Liver (tissue), 9 donors: Measurements from ENCODE around the gene PYCR2. TPM values are rescaled to one million over a fixed set of nuclear protein-coding genes. Genes with fewer than 3 reads are reported as not detected.
A peak's percentile ranks its signal among the peaks of the same experiment; 100 is the strongest.

ENCODE experiments used
- DNase-seq: peaks from one replicate; pipeline ENCODE4 v3.0.0-alpha.2; 2017; ENCODE audit warnings: low spot score
- H3K27ac ChIP-seq, 2 donors: one replicate each; pipeline ENCODE4 v1.7.0; 2013; ENCODE audit warnings: inconsistent platforms in 2 of 2, low read length in 2 of 2, control low read depth in 1 of 2, low read depth in 1 of 2, mild to moderate bottlenecking in 1 of 2
- H3K27me3 ChIP-seq, 4 donors: one replicate each; pipeline versions ENCODE4 v1.6.1 to v1.7.0; 2013; ENCODE audit warnings: low read length in 3 of 4, inconsistent platforms in 1 of 4, mild to moderate bottlenecking in 1 of 4, moderate library complexity in 1 of 4; ENCODE audit not compliant: control insufficient read depth in 4 of 4, insufficient read depth in 4 of 4
- H3K36me3 ChIP-seq, 4 donors: one replicate each; pipeline versions ENCODE4 v1.6.1 to v1.7.0; 2013; ENCODE audit warnings: low read length in 3 of 4, mild to moderate bottlenecking in 3 of 4, low read depth in 1 of 4, moderate library complexity in 1 of 4; ENCODE audit not compliant: control insufficient read depth in 4 of 4, insufficient read depth in 3 of 4
- H3K4me1 ChIP-seq, 4 donors: one replicate each; pipeline versions ENCODE4 v1.6.1 to v1.7.0; 2013; ENCODE audit warnings: low read length in 3 of 4, mild to moderate bottlenecking in 3 of 4, moderate library complexity in 1 of 4; ENCODE audit not compliant: control insufficient read depth in 4 of 4, insufficient read depth in 4 of 4
- H3K4me3 ChIP-seq, 3 donors: one replicate each; pipeline versions ENCODE4 v1.6.1 to v1.7.0; 2013; ENCODE audit warnings: low read length in 3 of 3, control low read depth in 1 of 3, low read depth in 1 of 3, mild to moderate bottlenecking in 1 of 3
- H3K9ac ChIP-seq, 2 donors: one replicate each; pipeline ENCODE4 v1.7.0; 2013; ENCODE audit warnings: low read length in 2 of 2, mild to moderate bottlenecking in 2 of 2, moderate library complexity in 2 of 2, control low read depth in 1 of 2, low read depth in 1 of 2
- H3K9me3 ChIP-seq, 4 donors: one replicate each; pipeline versions ENCODE4 v1.6.1 to v1.7.0; 2013; ENCODE audit warnings: low read length in 3 of 4; ENCODE audit not compliant: control insufficient read depth in 4 of 4
- CTCF ChIP-seq: fragments of 150-350 bp; IDR thresholded peaks from 2 replicates; pipeline ENCODE4 v1.5.1; 2017; ENCODE audit warnings: improper control_type of control experiment, low read depth, low read length; ENCODE audit not compliant: missing input control
- EGR1 ChIP-seq, 2 donors: IDR thresholded peaks; 2 replicates each; pipeline ENCODE4 v1.6.1; 2016 to 2018; ENCODE audit warnings: antibody characterized with exemption in 2 of 2, low read depth in 2 of 2
- FOXA2 ChIP-seq: IDR thresholded peaks from 2 replicates; pipeline ENCODE4 v1.6.1; 2016; ENCODE audit warnings: antibody characterized with exemption
- GABPA ChIP-seq, 2 donors: IDR thresholded peaks in 1 of 2; conservative IDR thresholded peaks in 1 of 2; 2 replicates each; pipeline ENCODE4 v1.6.1; 2016; ENCODE audit warnings: antibody characterized with exemption in 2 of 2, mild to moderate bottlenecking in 1 of 2, moderate library complexity in 1 of 2
- HNF4A ChIP-seq, 2 donors: conservative IDR thresholded peaks; 2 replicates each; pipeline ENCODE4 v1.6.1; 2016; ENCODE audit warnings: antibody characterized with exemption in 2 of 2, mild to moderate bottlenecking in 2 of 2
- HNF4G ChIP-seq: IDR thresholded peaks from 2 replicates; pipeline ENCODE4 v1.6.1; 2016; ENCODE audit warnings: antibody characterized with exemption
- MAX ChIP-seq: IDR thresholded peaks from 2 replicates; pipeline ENCODE4 v1.6.1; 2016; ENCODE audit warnings: antibody characterized with exemption
- NR2F2 ChIP-seq: IDR thresholded peaks from 2 replicates; pipeline ENCODE4 v1.6.1; 2016; ENCODE audit warnings: antibody characterized with exemption
- RAD21 ChIP-seq, 2 donors: IDR thresholded peaks; 2 replicates each; pipeline ENCODE4 v1.6.1; 2016; ENCODE audit warnings: antibody characterized with exemption in 2 of 2, mild to moderate bottlenecking in 2 of 2
- REST ChIP-seq: IDR thresholded peaks from 2 replicates; pipeline ENCODE4 v1.6.1; 2016; ENCODE audit warnings: antibody characterized with exemption, mild to moderate bottlenecking
- RXRA ChIP-seq, 2 donors: IDR thresholded peaks; 2 replicates each; pipeline ENCODE4 v1.6.1; 2017 to 2018; ENCODE audit warnings: antibody characterized with exemption in 2 of 2, mild to moderate bottlenecking in 1 of 2
- SP1 ChIP-seq: IDR thresholded peaks from 2 replicates; pipeline ENCODE4 v1.6.1; 2018; ENCODE audit warnings: antibody characterized with exemption, mild to moderate bottlenecking
- TAF1 ChIP-seq: conservative IDR thresholded peaks from 2 replicates; pipeline ENCODE4 v1.6.1; 2016; ENCODE audit warnings: antibody characterized with exemption, mild to moderate bottlenecking
- YY1 ChIP-seq: IDR thresholded peaks from 2 replicates; pipeline ENCODE4 v1.6.1; 2016; ENCODE audit warnings: antibody characterized with exemption, mild to moderate bottlenecking
- ZBTB33 ChIP-seq: IDR thresholded peaks from 2 replicates; pipeline ENCODE4 v1.6.1; 2016; ENCODE audit warnings: antibody characterized with exemption
- WGBS: extraction: QIAGEN DNeasy Blood & Tissue Kit; methylation state at CpG from one replicate; pipeline ENCODE4 v1.1.7; 2013; 5-methylcytosine and 5-hydroxymethylcytosine counted together
- polyA plus RNA-seq, 2 donors: library from polyadenylated mRNA; stranded (reverse) in 1 of 2; unstranded in 1 of 2; fragments of 200-250 nt in 1 of 2; fragments of >200 nt in 1 of 2; fragmentation: Nextera tagmentation in 1 of 2; extraction: Ambion mirVana in 1 of 2; gene quantifications; one replicate each; pipeline versions ENCODE4 v1.2.1 to v1.2.3, GENCODE V29; 2013 to 2015
- total RNA-seq, 2 donors: library from RNA; depleted of rRNA; stranded (reverse); fragments of >200 nt; gene quantifications; one replicate each; pipeline ENCODE4 v1.2.3, GENCODE V29; 2014
- donor health status: healthy.
- donor health status: healthy.
- donor health status: healthy.
- donor health status: healthy.
- donor health status: healthy.

PYCR2 gene
- total and polyA plus RNA-seq, 4 donors = 16.8 to 41.0 (median 33.0) TPM

GRCh38 chr1:225903623-225904022, 20.4 kb downstream of the PYCR2 start:
- Histone ChIP-seq H3K9ac (no peak overlapping the region), H3K27me3 (no peaks in the 10 kb centered on the region), H3K9me3 (no peaks in the 10 kb centered on the region), H3K4me1 (no peaks in the 10 kb centered on the region), H3K27ac (no peak overlapping the region), H3K4me3 (no peak overlapping the region), H3K36me3 (no peaks in the 10 kb centered on the region)
- WGBS = 92% methylated on average over 4 of the region's 4 CpGs
- no peak for DNase-seq
- TF ChIP-seq ZBTB33 (no peak), YY1 (no peak)

GRCh38 chr1:225899044-225899925, 24.8 kb downstream of the PYCR2 start:
- Histone ChIP-seq H3K36me3 (no peaks in the 10 kb centered on the region), H3K27ac (no peak overlapping the region), H3K4me1 (peaks cover 2 to 10% (median 6%) of the 10 kb centered on the region in 4 donors), H3K9me3 (no peaks in the 10 kb centered on the region), H3K27me3 (no peaks in the 10 kb centered on the region), H3K4me3 (no peak overlapping the region), H3K9ac (no peak overlapping the region)
- TF ChIP-seq NR2F2 (peak; percentile 15), EGR1 (IDR thresholded peaks at IDR 0.05; ENCODE audit: low read depth in 2 of 2) (no peak), RXRA (IDR thresholded peaks at IDR 0.05) (no peak), SP1 (no peak)
- 74% methylated on average over 4 of the region's 4 CpGs for WGBS
- DNase-seq = no peak

- WGBS = 91% methylated on average over 19 of the region's 19 CpGs
- H3K9ac ChIP-seq = no peak overlapping the region
- TF ChIP-seq MAX (no peak), FOXA2 (no peak), YY1 (no peak), HNF4G (no peak), TAF1 (no peak), REST (no peak), CTCF (no peak), HNF4A (conservative IDR thresholded peaks at IDR 0.05) (no peak), RAD21 (IDR thresholded peaks at IDR 0.05) (no peak), EGR1 (IDR thresholded peaks at IDR 0.05; ENCODE audit: low read depth in 2 of 2) (no peak), NR2F2 (no peak), GABPA (IDR thresholded peaks at IDR 0.05 in 1 of 2, conservative IDR thresholded peaks at IDR 0.05 in 1 of 2) (no peak), SP1 (no peak), RXRA (IDR thresholded peaks at IDR 0.05) (no peak)
Measured at GRCh38 chr1:225897595-225898514, 26.2 kb downstream of the PYCR2 start.

More at GRCh38 chr1:225897595-225898514, 26.2 kb downstream of the PYCR2 start:
- Histone ChIP-seq H3K9me3 (no peaks in the 10 kb centered on the region), H3K4me1 (peaks cover 2 to 10% (median 6%) of the 10 kb centered on the region in 4 donors), H3K4me3 (no peak overlapping the region), H3K27me3 (no peaks in the 10 kb centered on the region), H3K27ac (peak overlapping the region; percentile 19 to 72), H3K36me3 (no peaks in the 10 kb centered on the region)
- DNase-seq = no peak
